Prostate gland (tissue), 2 donors: ENCODE data around the gene SH2D3A. TPM values are rescaled to one million over a fixed set of nuclear protein-coding genes. Genes with fewer than 3 reads are reported as not detected.

Experiments
- DNase-seq: peaks from one replicate; pipeline ENCODE4 v3.0.0-alpha.2; 2019; ENCODE audit warnings: low spot score
- H3K27ac ChIP-seq, 2 donors: fragments of 200-600 bp; sonication (generic); 2 replicates each; pipeline ENCODE4 v1.5.1; 2017 to 2019
- H3K27me3 ChIP-seq: fragments of 200-600 bp; sonication (generic); replicated peaks from 2 replicates; pipeline ENCODE4 v1.5.1; 2019; ENCODE audit not compliant: insufficient read depth
- H3K36me3 ChIP-seq, 2 donors: fragments of 200-600 bp; sonication (generic); 1 replicate in 1 of 2; 2 replicates in 1 of 2; pipeline versions ENCODE4 v1.5.1 to v1.8.1; 2017 to 2019
- H3K4me1 ChIP-seq: fragments of 200-600 bp; sonication (generic); replicated peaks from 2 replicates; pipeline ENCODE4 v1.5.1; 2019
- H3K4me3 ChIP-seq, 2 donors: fragments of 200-600 bp; sonication (generic); 2 replicates each; pipeline ENCODE4 v1.5.1; 2017 to 2019
- H3K9me3 ChIP-seq: fragments of 200-600 bp; sonication (generic); 2 replicates; pipeline ENCODE4 v1.5.1; 2017
- POLR2A ChIP-seq: fragments of 450-650 bp; IDR thresholded peaks from one replicate; pipeline ENCODE4 v1.6.1; 2016; ENCODE audit warnings: antibody characterized with exemption, mild to moderate bottlenecking
- POLR2AphosphoS5 ChIP-seq: sonication (generic); formaldehyde crosslinking; IDR thresholded peaks from one replicate; pipeline ENCODE4 v1.6.1; 2017; ENCODE audit warnings: antibody characterized with exemption
- WGBS: methylation state at CpG from one replicate; pipeline ENCODE4 v1.1.5; 2018; 5-methylcytosine and 5-hydroxymethylcytosine counted together
- intact Hi-C: fragments of 100-400 bp; cut with DNase I; formaldehyde crosslinking; loops from one replicate; pipeline ENCODE4 v1.14.2; 2022
- total RNA-seq, 2 donors: library from RNA; depleted of rRNA; stranded (reverse); fragments of >200 nt; gene quantifications; one replicate each; pipeline ENCODE4 v1.1.0, GENCODE V29; 2016
- TF ChIP-seq, protein P1 (sequence below), 4 experiments: fragments of 200-600 bp in 2 of 4; fragments of 450-650 bp in 2 of 4; sonication (generic) in 2 of 4; IDR thresholded peaks; 1 replicate in 3 of 4; 2 replicates in 1 of 4; pipeline ENCODE4 v1.5.1; 2016 to 2019; ENCODE audit warnings: antibody characterized with exemption in 4 of 4, mild to moderate bottlenecking in 2 of 4, moderate library complexity in 2 of 4

The SH2D3A gene
- total RNA-seq, 2 donors from 2014 or later: 35.5 to 45.1 TPM

DNA sequence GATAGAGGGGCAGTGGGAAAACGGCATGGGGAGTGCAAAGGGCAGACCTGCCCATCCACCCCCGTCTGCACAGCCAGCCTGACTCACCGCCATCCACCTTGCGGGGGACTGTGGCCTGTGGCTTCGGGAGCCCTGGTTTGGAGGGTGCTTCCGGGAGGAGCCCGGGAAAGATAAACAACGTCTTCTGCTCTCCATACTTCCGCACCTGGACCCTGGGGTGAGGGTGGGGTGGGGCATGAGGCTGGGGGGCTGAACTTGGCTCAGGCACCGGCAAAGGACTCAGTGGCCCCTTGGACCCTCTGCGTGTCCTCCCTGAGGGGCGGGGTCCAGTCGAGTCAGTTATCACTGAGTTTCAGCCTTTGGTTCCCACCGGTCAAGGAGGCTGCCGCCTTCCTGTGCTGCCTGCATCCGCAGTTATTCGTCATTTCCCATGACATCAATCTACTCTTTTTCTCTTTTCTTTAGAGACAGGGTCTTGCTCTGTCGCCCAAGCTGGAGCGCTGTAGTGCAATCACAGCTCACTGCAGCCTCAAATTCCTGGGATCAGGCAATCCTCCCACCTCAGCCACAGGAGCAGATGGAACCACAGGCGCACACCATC lies 33.0 kb downstream of the SH2D3A start:
- H3K4me3 ChIP-seq: no peak overlapping the region
- WGBS: 88% methylated on average over 20 of the region's 20 CpGs
- H3K36me3 ChIP-seq: peaks cover 0 to 7% of the 10 kb centered on the region in 2 donors
- no peaks in the 10 kb centered on the region for H3K9me3 ChIP-seq
- H3K27ac ChIP-seq: no peak overlapping the region
- no peaks in the 10 kb centered on the region for H3K27me3 ChIP-seq
- H3K4me1 ChIP-seq: peaks cover 16% of the 10 kb centered on the region
- no peak for TF ChIP-seq POLR2A
- no peak for TF ChIP-seq POLR2AphosphoS5
- TF ChIP-seq, protein P1, sequence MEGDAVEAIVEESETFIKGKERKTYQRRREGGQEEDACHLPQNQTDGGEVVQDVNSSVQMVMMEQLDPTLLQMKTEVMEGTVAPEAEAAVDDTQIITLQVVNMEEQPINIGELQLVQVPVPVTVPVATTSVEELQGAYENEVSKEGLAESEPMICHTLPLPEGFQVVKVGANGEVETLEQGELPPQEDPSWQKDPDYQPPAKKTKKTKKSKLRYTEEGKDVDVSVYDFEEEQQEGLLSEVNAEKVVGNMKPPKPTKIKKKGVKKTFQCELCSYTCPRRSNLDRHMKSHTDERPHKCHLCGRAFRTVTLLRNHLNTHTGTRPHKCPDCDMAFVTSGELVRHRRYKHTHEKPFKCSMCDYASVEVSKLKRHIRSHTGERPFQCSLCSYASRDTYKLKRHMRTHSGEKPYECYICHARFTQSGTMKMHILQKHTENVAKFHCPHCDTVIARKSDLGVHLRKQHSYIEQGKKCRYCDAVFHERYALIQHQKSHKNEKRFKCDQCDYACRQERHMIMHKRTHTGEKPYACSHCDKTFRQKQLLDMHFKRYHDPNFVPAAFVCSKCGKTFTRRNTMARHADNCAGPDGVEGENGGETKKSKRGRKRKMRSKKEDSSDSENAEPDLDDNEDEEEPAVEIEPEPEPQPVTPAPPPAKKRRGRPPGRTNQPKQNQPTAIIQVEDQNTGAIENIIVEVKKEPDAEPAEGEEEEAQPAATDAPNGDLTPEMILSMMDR (IDR thresholded peaks at IDR 0.05): no peak
- intact Hi-C loops: loop anchor here (10.0 kb wide), 1 partner anchor 199 kb away; the partner anchor contains the start of gene TNFSF9
- DNase-seq: no peak

DNA sequence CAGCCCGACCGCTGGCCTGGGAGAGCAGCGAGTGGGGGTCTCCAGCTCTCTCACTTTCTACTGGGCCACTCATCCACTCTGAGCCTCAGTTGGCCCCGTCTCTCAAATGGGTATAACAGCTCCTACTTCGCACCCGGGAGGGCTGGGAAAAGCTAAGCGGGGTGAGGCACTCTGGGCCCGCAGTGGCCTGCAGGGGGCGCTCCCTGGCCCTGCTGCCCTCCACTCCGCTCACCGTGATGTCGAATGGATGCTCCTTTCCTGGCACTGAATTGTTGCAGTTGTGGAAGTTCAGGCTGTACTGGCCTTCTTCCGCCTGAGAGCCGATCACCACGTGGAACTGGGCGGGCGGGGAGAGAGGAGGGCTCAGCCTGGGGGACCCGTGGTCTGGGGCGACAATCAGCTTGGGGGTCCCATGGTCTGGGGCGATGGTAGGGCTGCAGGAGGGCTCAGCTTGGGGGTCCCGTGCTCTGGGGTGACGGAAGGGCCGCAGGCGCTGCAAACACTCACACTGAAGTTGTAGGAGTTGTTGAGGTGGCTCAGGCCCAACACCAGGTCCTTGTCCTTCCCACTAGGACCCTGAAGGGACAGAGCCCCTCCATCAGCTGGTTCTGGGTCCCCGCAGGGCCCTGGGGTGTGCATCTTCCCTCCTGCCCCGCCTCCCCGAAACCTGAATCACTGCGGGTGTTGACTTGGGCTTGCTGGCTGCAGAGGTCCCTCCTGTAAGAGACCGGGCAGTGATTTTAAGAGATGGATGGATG lies 33.7 kb downstream of the SH2D3A start:
- WGBS: 91% methylated on average over 29 of the region's 29 CpGs
- Histone ChIP-seq H3K4me3 (no peak overlapping the region), H3K9me3 (no peaks in the 10 kb centered on the region), H3K27me3 (no peaks in the 10 kb centered on the region), H3K27ac (no peak overlapping the region), H3K36me3 (peaks cover 0 to 7% of the 10 kb centered on the region in 2 donors), H3K4me1 (peaks cover 13% of the 10 kb centered on the region)
- intact Hi-C loops: loop anchor here (10.0 kb wide), 1 partner anchor 199 kb away; the partner anchor contains the start of gene TNFSF9
- DNase-seq: no peak
- TF ChIP-seq, protein P1 (IDR thresholded peaks at IDR 0.05): no peak
- no peak for TF ChIP-seq POLR2AphosphoS5
- no peak for TF ChIP-seq POLR2A

DNA sequence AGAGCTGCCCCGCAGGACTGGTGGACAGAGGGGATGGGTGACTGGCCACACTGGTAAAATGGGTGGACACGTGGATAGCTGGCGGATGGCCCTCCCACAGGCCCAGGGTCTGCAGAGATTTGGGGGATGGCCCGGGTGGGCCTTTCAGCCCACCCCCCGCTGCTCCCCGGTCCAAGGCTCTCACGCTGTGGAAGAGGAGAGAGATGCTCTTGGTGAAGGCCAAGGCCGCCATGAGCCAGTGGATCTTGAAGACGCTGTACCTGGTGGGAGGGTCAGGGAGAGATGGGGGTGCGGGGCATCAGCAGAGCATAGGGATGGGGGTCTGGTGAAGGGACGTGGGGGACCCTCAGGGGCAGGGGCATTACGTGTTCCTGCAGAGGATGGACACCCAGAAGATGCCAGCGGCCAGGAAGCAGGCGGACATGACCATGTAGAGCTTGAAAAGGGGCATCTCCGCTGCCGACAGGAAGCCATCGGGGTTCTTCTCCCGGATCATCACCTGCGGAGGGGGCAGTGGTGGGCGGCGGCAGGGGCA lies 34.4 kb downstream of the SH2D3A start:
- intact Hi-C loops: loop anchor here (10.0 kb wide), 1 partner anchor 198 kb away; the partner anchor contains the start of gene TNFSF9
- DNase-seq: no peak
- Histone ChIP-seq H3K27me3 (no peaks in the 10 kb centered on the region), H3K36me3 (peaks cover 0 to 7% of the 10 kb centered on the region in 2 donors), H3K27ac (no peak overlapping the region), H3K9me3 (no peaks in the 10 kb centered on the region), H3K4me3 (no peak overlapping the region), H3K4me1 (peaks cover 8% of the 10 kb centered on the region)
- TF ChIP-seq, protein P1 (IDR thresholded peaks at IDR 0.05): no peak
- TF ChIP-seq POLR2A: no peak
- no peak for TF ChIP-seq POLR2AphosphoS5
- 96% methylated on average over 20 of the region's 21 CpGs for WGBS

DNA sequence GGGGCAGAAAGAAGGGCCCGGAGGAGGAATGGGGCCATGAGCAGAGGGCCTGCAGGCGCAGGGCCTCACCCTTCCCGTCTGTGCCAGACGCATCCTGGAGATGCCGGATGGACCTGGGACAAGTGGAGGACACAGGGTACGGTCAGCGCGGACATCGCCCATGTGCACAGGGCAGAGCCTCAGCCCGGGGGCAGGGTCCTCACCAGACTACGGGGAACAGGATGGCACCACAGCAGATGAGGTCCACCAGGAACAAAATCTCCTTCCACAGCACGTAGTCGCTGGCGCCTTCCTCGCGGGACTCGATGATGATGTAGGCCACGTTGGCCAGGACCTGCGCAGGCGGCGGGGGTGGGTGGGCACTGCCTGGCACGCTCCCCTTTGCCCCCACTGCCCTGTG lies 35.4 kb downstream of the SH2D3A start:
- H3K36me3 ChIP-seq: peaks cover 0 to 7% of the 10 kb centered on the region in 2 donors
- no peak overlapping the region for H3K4me3 ChIP-seq
- intact Hi-C loops: loop anchor here (10.0 kb wide), 1 partner anchor 197 kb away; the partner anchor contains the start of gene TNFSF9
- WGBS: 95% methylated on average over 22 of the region's 22 CpGs
- TF ChIP-seq POLR2AphosphoS5 (no peak), POLR2A (no peak)
- H3K4me1 ChIP-seq: peaks cover 8% of the 10 kb centered on the region
- peak overlapping the region in 1 of 2 donors; percentile 78 for H3K27ac ChIP-seq
- H3K9me3 ChIP-seq: no peaks in the 10 kb centered on the region
- H3K27me3 ChIP-seq: no peaks in the 10 kb centered on the region
- DNase-seq: no peak
